ENCODE results near the gene PPIL4.
"Not testable (repeated sequence)": the region's sequence is repeated elsewhere in the genome, so short reads cannot be mapped to it uniquely, and the experiment has no call there.

PPIL4 gene

GRCh38 chr6:149515494-149515893 is 30.3 kb downstream of the PPIL4 start:
- Histone ChIP-seq H3K9ac (ENCODE audit: low read length) (no peak overlapping the region), H3K4me1 (ENCODE audit: control insufficient read depth, insufficient read depth, low read length) (peaks cover 5% of the 10 kb centered on the region), H3K36me3 (ENCODE audit: control insufficient read depth, insufficient read depth, low read length, severe bottlenecking) (peaks cover 51% of the 10 kb centered on the region), H3K9me3 (ENCODE audit: control insufficient read depth, low read length) (no peaks in the 10 kb centered on the region), H3K27me3 (replicated peaks; ENCODE audit: control insufficient read depth, insufficient read depth, low read length) (no peaks in the 10 kb centered on the region), H3K4me3 (ENCODE audit: low read length) (no peak overlapping the region)
- DNase-seq (ENCODE audit: low read depth), result no peak

- Histone ChIP-seq H3K27me3 (replicated peaks; ENCODE audit: control insufficient read depth, insufficient read depth, low read length) (no peaks in the 10 kb centered on the region), H3K4me1 (ENCODE audit: control insufficient read depth, insufficient read depth, low read length) (peaks cover 5% of the 10 kb centered on the region), H3K36me3 (ENCODE audit: control insufficient read depth, insufficient read depth, low read length, severe bottlenecking) (peaks cover 48% of the 10 kb centered on the region), H3K9ac (ENCODE audit: low read length) (no peak overlapping the region), H3K4me3 (ENCODE audit: low read length) (no peak overlapping the region), H3K9me3 (ENCODE audit: control insufficient read depth, low read length) (no peaks in the 10 kb centered on the region)
- no peak for DNase-seq (ENCODE audit: low read depth)
Measured at GRCh38 chr6:149513915-149514314, 31.9 kb downstream of the PPIL4 start.

- Histone ChIP-seq H3K9me3 (ENCODE audit: control insufficient read depth, low read length) (no peaks in the 10 kb centered on the region), H3K4me1 (ENCODE audit: control insufficient read depth, insufficient read depth, low read length) (no peaks in the 10 kb centered on the region), H3K36me3 (ENCODE audit: control insufficient read depth, insufficient read depth, low read length, severe bottlenecking) (peaks cover 41% of the 10 kb centered on the region), H3K4me3 (ENCODE audit: low read length) (no peak overlapping the region), H3K27me3 (replicated peaks; ENCODE audit: control insufficient read depth, insufficient read depth, low read length) (no peaks in the 10 kb centered on the region), H3K9ac (ENCODE audit: low read length) (no peak overlapping the region)
- DNase-seq (ENCODE audit: low read depth), result no peak
Measured at GRCh38 chr6:149510793-149511512, 34.9 kb downstream of the PPIL4 start.

GRCh38 chr6:149508485-149508884 is 37.4 kb downstream of the PPIL4 start:
- H3K9ac ChIP-seq (ENCODE audit: low read length), result no peak overlapping the region
- no peaks in the 10 kb centered on the region for H3K27me3 ChIP-seq (replicated peaks; ENCODE audit: control insufficient read depth, insufficient read depth, low read length)
- H3K9me3 ChIP-seq (ENCODE audit: control insufficient read depth, low read length), result no peaks in the 10 kb centered on the region
- peaks cover 46% of the 10 kb centered on the region for H3K36me3 ChIP-seq (ENCODE audit: control insufficient read depth, insufficient read depth, low read length, severe bottlenecking)
- H3K4me3 ChIP-seq (ENCODE audit: low read length), result no peak overlapping the region
- no peak for DNase-seq (ENCODE audit: low read depth)
- no peaks in the 10 kb centered on the region for H3K4me1 ChIP-seq (ENCODE audit: control insufficient read depth, insufficient read depth, low read length)

GRCh38 chr6:149503872-149504271 is 42.0 kb downstream of the PPIL4 start:
- H3K4me3 ChIP-seq (ENCODE audit: low read length), result no peak overlapping the region
- no peaks in the 10 kb centered on the region for H3K9me3 ChIP-seq (ENCODE audit: control insufficient read depth, low read length)
- DNase-seq (ENCODE audit: low read depth), result no peak
- H3K9ac ChIP-seq (ENCODE audit: low read length), result no peak overlapping the region
- no peaks in the 10 kb centered on the region for H3K27me3 ChIP-seq (replicated peaks; ENCODE audit: control insufficient read depth, insufficient read depth, low read length)
- peaks cover 4% of the 10 kb centered on the region for H3K4me1 ChIP-seq (ENCODE audit: control insufficient read depth, insufficient read depth, low read length)
- peaks cover 16% of the 10 kb centered on the region for H3K36me3 ChIP-seq (ENCODE audit: control insufficient read depth, insufficient read depth, low read length, severe bottlenecking)

GRCh38 chr6:149503276-149503675 is 42.6 kb downstream of the PPIL4 start:
- no peak for DNase-seq (ENCODE audit: low read depth)
- Histone ChIP-seq H3K36me3 (ENCODE audit: control insufficient read depth, insufficient read depth, low read length, severe bottlenecking) (peaks cover 16% of the 10 kb centered on the region), H3K27me3 (replicated peaks; ENCODE audit: control insufficient read depth, insufficient read depth, low read length) (no peaks in the 10 kb centered on the region), H3K4me3 (ENCODE audit: low read length) (no peak overlapping the region), H3K4me1 (ENCODE audit: control insufficient read depth, insufficient read depth, low read length) (peaks cover 5% of the 10 kb centered on the region), H3K9ac (ENCODE audit: low read length) (no peak overlapping the region), H3K9me3 (ENCODE audit: control insufficient read depth, low read length) (no peaks in the 10 kb centered on the region)

GRCh38 chr6:149501768-149502167 is 44.1 kb downstream of the PPIL4 start:
- Histone ChIP-seq H3K4me1 (ENCODE audit: control insufficient read depth, insufficient read depth, low read length) (peaks cover 5% of the 10 kb centered on the region), H3K9ac (ENCODE audit: low read length) (no peak overlapping the region), H3K36me3 (ENCODE audit: control insufficient read depth, insufficient read depth, low read length, severe bottlenecking) (peaks cover 13% of the 10 kb centered on the region), H3K27me3 (replicated peaks; ENCODE audit: control insufficient read depth, insufficient read depth, low read length) (no peaks in the 10 kb centered on the region), H3K4me3 (ENCODE audit: low read length) (no peak overlapping the region), H3K9me3 (ENCODE audit: control insufficient read depth, low read length) (no peaks in the 10 kb centered on the region)
- no peak for DNase-seq (ENCODE audit: low read depth)

- no peak overlapping the region for H3K9ac ChIP-seq (ENCODE audit: low read length)
- no peaks in the 10 kb centered on the region for H3K9me3 ChIP-seq (ENCODE audit: control insufficient read depth, low read length)
- H3K4me1 ChIP-seq (ENCODE audit: control insufficient read depth, insufficient read depth, low read length), result peaks cover 5% of the 10 kb centered on the region
- H3K4me3 ChIP-seq (ENCODE audit: low read length), result no peak overlapping the region
- H3K36me3 ChIP-seq (ENCODE audit: control insufficient read depth, insufficient read depth, low read length, severe bottlenecking), result peaks cover 13% of the 10 kb centered on the region
- no peaks in the 10 kb centered on the region for H3K27me3 ChIP-seq (replicated peaks; ENCODE audit: control insufficient read depth, insufficient read depth, low read length)
- no peak for DNase-seq (ENCODE audit: low read depth)
Measured at GRCh38 chr6:149501201-149501600, 44.6 kb downstream of the PPIL4 start.

- H3K9ac ChIP-seq (ENCODE audit: low read length), result no peak overlapping the region
- peaks cover 9% of the 10 kb centered on the region for H3K36me3 ChIP-seq (ENCODE audit: control insufficient read depth, insufficient read depth, low read length, severe bottlenecking)
- no peaks in the 10 kb centered on the region for H3K9me3 ChIP-seq (ENCODE audit: control insufficient read depth, low read length)
- DNase-seq (ENCODE audit: low read depth), result no peak
- H3K4me1 ChIP-seq (ENCODE audit: control insufficient read depth, insufficient read depth, low read length), result peaks cover 5% of the 10 kb centered on the region
- no peaks in the 10 kb centered on the region for H3K27me3 ChIP-seq (replicated peaks; ENCODE audit: control insufficient read depth, insufficient read depth, low read length)
- H3K4me3 ChIP-seq (ENCODE audit: low read length), result no peak overlapping the region
Measured at GRCh38 chr6:149500096-149500495, 45.7 kb downstream of the PPIL4 start.

GRCh38 chr6:149499066-149499465 is 46.8 kb downstream of the PPIL4 start:
- H3K4me1 ChIP-seq (ENCODE audit: control insufficient read depth, insufficient read depth, low read length), result peaks cover 5% of the 10 kb centered on the region
- H3K27me3 ChIP-seq (replicated peaks; ENCODE audit: control insufficient read depth, insufficient read depth, low read length), result no peaks in the 10 kb centered on the region
- H3K9me3 ChIP-seq (ENCODE audit: control insufficient read depth, low read length), result no peaks in the 10 kb centered on the region
- H3K9ac ChIP-seq (ENCODE audit: low read length), result no peak overlapping the region
- H3K36me3 ChIP-seq (ENCODE audit: control insufficient read depth, insufficient read depth, low read length, severe bottlenecking), result no peaks in the 10 kb centered on the region
- DNase-seq (ENCODE audit: low read depth), result peak; percentile 82
- no peak overlapping the region for H3K4me3 ChIP-seq (ENCODE audit: low read length)

GRCh38 chr6:149497365-149497764 is 48.5 kb downstream of the PPIL4 start:
- DNase-seq (ENCODE audit: low read depth), result no peak
- H3K9me3 ChIP-seq (ENCODE audit: control insufficient read depth, low read length), result no peaks in the 10 kb centered on the region
- no peak overlapping the region for H3K9ac ChIP-seq (ENCODE audit: low read length)
- H3K4me1 ChIP-seq (ENCODE audit: control insufficient read depth, insufficient read depth, low read length), result peaks cover 5% of the 10 kb centered on the region
- no peaks in the 10 kb centered on the region for H3K36me3 ChIP-seq (ENCODE audit: control insufficient read depth, insufficient read depth, low read length, severe bottlenecking)
- H3K27me3 ChIP-seq (replicated peaks; ENCODE audit: control insufficient read depth, insufficient read depth, low read length), result no peaks in the 10 kb centered on the region
- H3K4me3 ChIP-seq (ENCODE audit: low read length), result no peak overlapping the region

GRCh38 chr6:149496597-149496996 is 49.2 kb downstream of the PPIL4 start:
- H3K27me3 ChIP-seq (replicated peaks; ENCODE audit: control insufficient read depth, insufficient read depth, low read length); H3K4me1 ChIP-seq (ENCODE audit: control insufficient read depth, insufficient read depth, low read length); H3K9ac ChIP-seq (ENCODE audit: low read length); H3K4me3 ChIP-seq (ENCODE audit: low read length); H3K9me3 ChIP-seq (ENCODE audit: control insufficient read depth, low read length); H3K36me3 ChIP-seq (ENCODE audit: control insufficient read depth, insufficient read depth, low read length, severe bottlenecking): not testable (repeated sequence)
- DNase-seq (ENCODE audit: low read depth), result peak; percentile 29
